Measurements from ENCODE around the gene ROBO4.

Gene ROBO4

GRCh38 chr11:124920356-124920755 lies 22.7 kb upstream of the ROBO4 start:
- no peak for DNase-seq (ENCODE audit: extremely low read depth, low read depth)
- TF ChIP-seq CTCF (IDR thresholded peaks at IDR 0.05; ENCODE audit: low read depth, low read length, missing control alignments), result no peak
- no peak overlapping the region for H3K4me3 ChIP-seq (replicated peaks; ENCODE audit: low read depth, low read length)

- H3K4me3 ChIP-seq (replicated peaks; ENCODE audit: low read depth, low read length), result no peak overlapping the region
- no peak for DNase-seq (ENCODE audit: extremely low read depth, low read depth)
- TF ChIP-seq CTCF (IDR thresholded peaks at IDR 0.05; ENCODE audit: low read depth, low read length, missing control alignments), result no peak
Measured at GRCh38 chr11:124919898-124920297, 22.2 kb upstream of the ROBO4 start.

- H3K4me3 ChIP-seq (replicated peaks; ENCODE audit: low read depth, low read length), result no peak within 1 kb of the TSS
- TF ChIP-seq CTCF (IDR thresholded peaks at IDR 0.05; ENCODE audit: low read depth, low read length, missing control alignments), result no peak
- DNase-seq (ENCODE audit: extremely low read depth, low read depth), result no peak
Measured at GRCh38 chr11:124918950-124919349, 21.3 kb upstream of the ROBO4 start, which contains the start of gene HEPN1. Gene HEPN1 (plus strand): TSS chr11:124919250.

GRCh38 chr11:124917115-124917637 lies 19.5 kb upstream of the ROBO4 start:
- TF ChIP-seq CTCF (IDR thresholded peaks at IDR 0.05; ENCODE audit: low read depth, low read length, missing control alignments), result no peak
- no peak for DNase-seq (ENCODE audit: extremely low read depth, low read depth)
- no peak overlapping the region for H3K4me3 ChIP-seq (replicated peaks; ENCODE audit: low read depth, low read length)

- no peak overlapping the region for H3K4me3 ChIP-seq (replicated peaks; ENCODE audit: low read depth, low read length)
- DNase-seq (ENCODE audit: extremely low read depth, low read depth), result no peak
- TF ChIP-seq CTCF (IDR thresholded peaks at IDR 0.05; ENCODE audit: low read depth, low read length, missing control alignments), result no peak
Measured at GRCh38 chr11:124916370-124916710, 18.7 kb upstream of the ROBO4 start.

- TF ChIP-seq CTCF (IDR thresholded peaks at IDR 0.05; ENCODE audit: low read depth, low read length, missing control alignments), result no peak
- no peak for DNase-seq (ENCODE audit: extremely low read depth, low read depth)
- H3K4me3 ChIP-seq (replicated peaks; ENCODE audit: low read depth, low read length), result no peak overlapping the region
Measured at GRCh38 chr11:124915541-124916369, 18.1 kb upstream of the ROBO4 start.
